ENCODE data around the gene ADPRH. TPM values are rescaled to one million over a fixed set of nuclear protein-coding genes. Genes with fewer than 3 reads are reported as not detected.

ADPRH gene
- 1 to 10 TPM in 2 of 3 donors, under 1 TPM in 1; 0.93 to 9.1 (median 2.7) TPM for total RNA-seq
- long read RNA-seq, donor 1, full-length matches to known transcripts = 25 of 28 reads
- long read RNA-seq, donor 1, partial matches to known transcripts = 0 of 28 reads
- long read RNA-seq, donor 1, other reads (novel, unspliced or antisense) = 3 of 28 reads
- long read RNA-seq, donor 2, partial matches to known transcripts = 0 of 4 reads
- long read RNA-seq, donor 2, other reads (novel, unspliced or antisense) = 1 of 4 reads

DNA sequence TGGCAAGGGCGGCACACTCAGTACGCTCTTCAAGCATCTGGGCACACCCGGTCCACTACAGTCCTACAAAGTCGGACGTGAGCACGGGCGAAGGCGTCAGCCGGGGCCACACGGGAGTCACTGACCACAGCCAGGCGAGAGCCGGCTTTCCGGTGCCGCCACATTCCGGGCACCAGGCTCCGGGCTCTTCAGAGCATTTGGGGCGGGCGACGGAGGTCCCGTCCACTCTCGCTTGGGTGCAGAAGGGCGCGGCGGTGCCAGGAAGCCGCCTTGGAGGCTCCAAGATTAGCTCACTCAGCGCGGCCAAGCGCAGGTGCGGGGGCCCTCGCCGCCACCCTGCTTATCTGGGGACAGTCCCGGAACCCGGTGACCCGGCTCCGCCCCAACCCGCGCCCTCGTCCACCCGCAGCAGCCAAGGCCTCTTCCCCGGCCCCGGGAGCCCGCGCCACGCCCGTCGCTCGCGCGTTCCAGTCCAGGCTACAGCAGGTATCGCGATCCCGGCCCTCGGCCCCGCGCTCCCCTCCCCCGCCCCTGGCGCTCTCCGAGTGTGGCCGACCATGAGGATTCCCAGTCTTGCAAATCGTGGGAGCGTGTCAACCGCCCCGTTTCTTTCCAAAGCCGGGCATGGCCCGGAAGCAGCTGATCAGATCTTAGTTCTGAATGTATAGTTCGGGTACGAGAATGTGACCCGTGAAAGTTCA is at the start of gene ADPRH:
Gene ADPRH, plus strand, starts transcription at position 127 of the 701 bp plus-strand sequence. CDS start 2,678 bp downstream, outside the sequence.
- no peaks in the 10 kb centered on the region for H3K4me1 ChIP-seq (ENCODE audit: low read depth)
- no peaks in the 10 kb centered on the region for H3K9me3 ChIP-seq
- ATAC-seq (peak; percentile 94), DNase-seq (peak; percentile 81 to 90 (median 89))
- H3K4me3 ChIP-seq = peak within 1 kb of the TSS; percentile 23
- H3K36me3 ChIP-seq (ENCODE audit: low read depth) = no peaks in the 10 kb centered on the region
- intact Hi-C loops (cut with DNase I, micrococcal nuclease) = no loop called here
- TF ChIP-seq, protein P1, sequence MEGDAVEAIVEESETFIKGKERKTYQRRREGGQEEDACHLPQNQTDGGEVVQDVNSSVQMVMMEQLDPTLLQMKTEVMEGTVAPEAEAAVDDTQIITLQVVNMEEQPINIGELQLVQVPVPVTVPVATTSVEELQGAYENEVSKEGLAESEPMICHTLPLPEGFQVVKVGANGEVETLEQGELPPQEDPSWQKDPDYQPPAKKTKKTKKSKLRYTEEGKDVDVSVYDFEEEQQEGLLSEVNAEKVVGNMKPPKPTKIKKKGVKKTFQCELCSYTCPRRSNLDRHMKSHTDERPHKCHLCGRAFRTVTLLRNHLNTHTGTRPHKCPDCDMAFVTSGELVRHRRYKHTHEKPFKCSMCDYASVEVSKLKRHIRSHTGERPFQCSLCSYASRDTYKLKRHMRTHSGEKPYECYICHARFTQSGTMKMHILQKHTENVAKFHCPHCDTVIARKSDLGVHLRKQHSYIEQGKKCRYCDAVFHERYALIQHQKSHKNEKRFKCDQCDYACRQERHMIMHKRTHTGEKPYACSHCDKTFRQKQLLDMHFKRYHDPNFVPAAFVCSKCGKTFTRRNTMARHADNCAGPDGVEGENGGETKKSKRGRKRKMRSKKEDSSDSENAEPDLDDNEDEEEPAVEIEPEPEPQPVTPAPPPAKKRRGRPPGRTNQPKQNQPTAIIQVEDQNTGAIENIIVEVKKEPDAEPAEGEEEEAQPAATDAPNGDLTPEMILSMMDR (IDR thresholded peaks at IDR 0.05) = no peak

DNA sequence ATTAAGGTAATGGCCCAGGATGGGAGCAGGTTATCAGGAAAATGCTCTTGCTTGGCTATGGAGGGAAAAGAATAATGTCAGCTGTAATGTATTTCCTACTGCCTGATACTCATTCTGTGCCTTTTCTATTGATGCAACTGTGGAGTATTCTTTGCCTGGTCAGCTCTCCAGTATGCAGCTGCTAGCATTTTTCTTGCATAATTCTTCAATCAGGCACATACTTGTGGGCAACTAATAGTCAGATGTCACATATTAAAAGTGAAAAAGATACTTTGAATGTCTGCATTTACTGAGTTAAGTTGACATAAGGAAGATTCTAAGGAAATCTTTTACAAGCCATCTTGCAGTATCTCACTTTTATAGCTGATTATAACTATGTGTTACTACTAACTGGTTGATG is 49.4 kb upstream of the ADPRH start:
- Histone ChIP-seq H3K4me1 (ENCODE audit: low read depth) (no peaks in the 10 kb centered on the region), H3K4me3 (no peak overlapping the region), H3K36me3 (ENCODE audit: low read depth) (no peaks in the 10 kb centered on the region), H3K9me3 (no peaks in the 10 kb centered on the region)
- ATAC-seq = no peak
- no peak for DNase-seq
- intact Hi-C loops (cut with DNase I, micrococcal nuclease) = no loop called here
- TF ChIP-seq, protein P1 (IDR thresholded peaks at IDR 0.05) = no peak

DNA sequence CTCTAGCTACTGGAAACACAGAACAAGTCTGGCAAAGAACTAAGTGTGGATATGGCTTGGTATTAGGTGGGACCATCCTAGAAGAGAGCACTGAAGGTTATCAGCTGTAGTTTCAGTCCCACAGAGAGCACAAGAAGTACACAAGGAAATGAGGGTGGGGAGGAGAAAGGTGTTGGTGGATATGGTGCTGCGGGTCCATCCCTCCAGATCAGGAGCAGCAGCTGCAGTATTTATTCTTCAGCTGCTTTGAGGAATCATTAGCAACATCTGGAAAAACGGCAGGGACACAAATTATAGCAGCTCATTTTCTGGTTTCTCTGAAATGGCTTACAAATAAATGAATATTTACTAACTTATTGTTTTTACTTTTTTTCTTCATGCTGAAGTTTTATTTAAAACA is 48.8 kb upstream of the ADPRH start:
- TF ChIP-seq, protein P1 (IDR thresholded peaks at IDR 0.05) = no peak
- DNase-seq = no peak
- Histone ChIP-seq H3K4me3 (no peak overlapping the region), H3K9me3 (no peaks in the 10 kb centered on the region), H3K4me1 (ENCODE audit: low read depth) (no peaks in the 10 kb centered on the region), H3K36me3 (ENCODE audit: low read depth) (no peaks in the 10 kb centered on the region)
- no peak for ATAC-seq
- intact Hi-C loops (cut with DNase I, micrococcal nuclease) = no loop called here

DNA sequence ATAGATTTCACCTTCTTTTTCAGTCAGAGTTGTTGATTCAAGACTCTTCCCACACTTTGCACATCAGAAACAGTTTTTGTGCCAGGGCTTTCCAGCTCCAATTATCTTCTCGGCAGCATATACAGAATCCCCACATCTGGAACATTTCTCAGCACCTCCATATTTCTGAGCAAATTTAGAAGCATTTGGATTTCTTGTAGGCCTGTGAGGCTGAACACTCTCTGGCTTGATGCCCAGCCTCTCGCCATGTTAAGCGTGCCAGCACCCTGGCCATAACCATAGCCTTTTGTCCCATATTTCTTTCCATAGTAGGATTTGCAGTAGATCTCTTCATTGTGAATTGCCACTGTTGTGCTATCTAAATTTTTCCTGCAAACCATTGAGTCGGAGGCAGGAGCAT is 48.1 kb upstream of the ADPRH start:
- intact Hi-C loops (cut with DNase I, micrococcal nuclease) = no loop called here
- TF ChIP-seq, protein P1 (IDR thresholded peaks at IDR 0.05) = no peak
- no peak overlapping the region for H3K4me3 ChIP-seq
- DNase-seq (no peak), ATAC-seq (no peak)
- no peaks in the 10 kb centered on the region for H3K9me3 ChIP-seq
- no peaks in the 10 kb centered on the region for H3K36me3 ChIP-seq (ENCODE audit: low read depth)
- no peaks in the 10 kb centered on the region for H3K4me1 ChIP-seq (ENCODE audit: low read depth)

DNA sequence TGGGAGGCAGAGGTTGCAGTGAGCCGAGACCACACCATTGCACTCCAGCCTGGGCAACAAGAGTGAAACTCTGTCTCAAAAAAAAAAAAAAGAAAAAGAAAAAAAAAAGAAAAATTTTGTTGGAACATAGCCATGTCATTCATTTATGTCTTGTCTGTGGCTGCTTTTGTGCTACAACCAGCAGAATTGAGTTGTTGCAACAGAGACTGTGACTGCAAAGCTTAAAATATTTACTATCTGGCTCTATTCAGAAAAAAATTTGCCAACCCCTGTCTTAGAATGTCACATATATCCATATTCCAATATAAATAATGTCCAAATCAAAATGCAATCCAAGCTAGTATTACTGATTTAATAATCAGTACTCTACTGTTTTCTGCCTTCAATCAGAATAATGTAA is 45.0 kb upstream of the ADPRH start:
- intact Hi-C loops (cut with DNase I, micrococcal nuclease) = no loop called here
- no peak for DNase-seq
- TF ChIP-seq, protein P1 (IDR thresholded peaks at IDR 0.05) = no peak
- Histone ChIP-seq H3K4me1 (ENCODE audit: low read depth) (no peaks in the 10 kb centered on the region), H3K4me3 (no peak overlapping the region), H3K9me3 (no peaks in the 10 kb centered on the region), H3K36me3 (ENCODE audit: low read depth) (no peaks in the 10 kb centered on the region)
- ATAC-seq = no peak

Measured in mucosa of descending colon (tissue), 3 donors.